ENCODE data around the gene CDAN1.

The CDAN1 gene

GRCh38 chr15:42734076-42734672 is 2.8 kb downstream of the CDAN1 start:
- no peak for DNase-seq (ENCODE audit: insufficient read length, low spot score)
- no peak for FAIRE-seq

- DNase-seq (ENCODE audit: insufficient read length, low spot score) (no peak), FAIRE-seq (no peak)
Observed at GRCh38 chr15:42733027-42733426, 3.9 kb downstream of the CDAN1 start.

DNA sequence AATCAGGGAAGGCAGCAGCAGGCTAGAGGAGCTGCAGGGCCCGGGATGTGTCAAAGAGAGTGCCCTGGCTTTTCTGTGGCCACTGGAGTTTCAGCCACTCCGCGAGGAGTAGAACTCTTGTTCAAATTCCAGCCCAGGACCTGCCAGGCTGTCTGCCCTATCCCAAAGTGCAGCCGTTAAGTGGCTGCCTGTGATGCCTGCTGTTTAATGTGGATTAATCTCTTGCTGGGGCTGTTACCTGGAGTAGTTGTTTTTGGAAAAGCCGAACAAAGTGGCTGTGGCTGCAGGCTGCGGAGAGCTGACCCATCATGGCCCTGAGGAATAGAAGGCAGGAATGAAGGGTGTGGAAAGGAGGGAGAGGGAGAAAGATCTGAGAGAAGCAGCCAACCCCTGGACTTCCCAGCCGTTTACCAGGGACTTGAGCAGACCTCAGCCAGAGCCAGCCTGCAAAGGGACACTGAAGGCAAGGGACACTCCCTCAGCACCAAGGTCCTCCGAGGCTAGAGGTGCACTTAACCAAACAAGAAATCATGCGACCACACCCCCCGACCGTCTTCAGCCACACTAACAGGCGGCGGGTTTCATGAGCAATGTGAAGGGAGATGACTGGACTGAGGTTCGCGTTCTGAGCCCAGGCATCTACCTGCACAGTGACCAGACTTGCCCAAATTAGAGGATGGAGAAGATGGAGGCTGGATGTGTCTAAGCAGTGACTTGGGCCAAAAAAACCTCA is 4.7 kb downstream of the CDAN1 start:
- DNase-seq (ENCODE audit: insufficient read length, low spot score): no peak
- FAIRE-seq: no peak

GRCh38 chr15:42731461-42731860 is 5.5 kb downstream of the CDAN1 start:
- FAIRE-seq: no peak
- DNase-seq (ENCODE audit: insufficient read length, low spot score): no peak

DNA sequence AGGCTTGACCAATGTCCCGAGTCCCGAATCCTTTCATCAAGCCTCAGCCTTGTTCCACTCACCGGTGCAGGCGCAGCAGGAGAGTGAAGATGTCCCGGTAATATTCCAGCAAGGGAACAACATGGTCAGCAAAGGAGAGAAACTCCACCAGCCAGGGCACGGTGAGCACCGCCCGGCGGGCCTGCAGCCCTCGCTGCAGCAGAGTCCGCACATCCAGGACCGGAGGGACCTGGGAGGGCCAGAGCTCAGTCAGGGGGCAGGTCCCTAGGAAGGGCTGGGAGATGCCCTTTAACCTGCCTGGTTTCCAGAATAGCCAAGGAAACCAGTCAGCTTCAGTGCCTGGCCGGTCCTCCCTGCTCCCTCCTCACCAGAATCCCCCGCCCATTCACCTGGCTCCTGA is 6.4 kb downstream of the CDAN1 start:
- FAIRE-seq (no peak), DNase-seq (ENCODE audit: insufficient read length, low spot score) (no peak)

GRCh38 chr15:42730135-42730534 is 6.8 kb downstream of the CDAN1 start:
- no peak for FAIRE-seq

DNA sequence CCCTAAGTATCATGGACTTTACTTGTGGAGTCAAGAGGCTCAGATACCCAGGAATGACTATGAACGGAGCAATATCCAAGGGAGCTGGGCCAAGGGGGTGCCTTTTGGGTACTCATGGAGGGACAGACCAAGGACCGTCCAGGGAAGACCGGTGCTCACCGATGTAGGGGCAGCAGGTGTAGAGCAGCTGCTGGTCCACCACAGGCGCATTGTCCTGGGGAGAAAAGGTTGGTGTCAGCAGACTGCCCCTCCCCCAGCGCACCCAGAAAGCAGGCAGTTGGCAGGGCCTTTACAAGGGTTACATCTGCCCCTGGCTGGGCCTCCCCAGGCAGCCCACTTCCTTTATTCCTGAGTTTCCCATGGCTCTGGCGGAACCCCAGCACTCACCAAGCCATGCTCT is 7.5 kb downstream of the CDAN1 start:
- FAIRE-seq: no peak
- DNase-seq (ENCODE audit: insufficient read length, low spot score): no peak

More at GRCh38 chr15:42730135-42730534, 6.8 kb downstream of the CDAN1 start:
- DNase-seq (ENCODE audit: insufficient read length, low spot score): no peak

DNA sequence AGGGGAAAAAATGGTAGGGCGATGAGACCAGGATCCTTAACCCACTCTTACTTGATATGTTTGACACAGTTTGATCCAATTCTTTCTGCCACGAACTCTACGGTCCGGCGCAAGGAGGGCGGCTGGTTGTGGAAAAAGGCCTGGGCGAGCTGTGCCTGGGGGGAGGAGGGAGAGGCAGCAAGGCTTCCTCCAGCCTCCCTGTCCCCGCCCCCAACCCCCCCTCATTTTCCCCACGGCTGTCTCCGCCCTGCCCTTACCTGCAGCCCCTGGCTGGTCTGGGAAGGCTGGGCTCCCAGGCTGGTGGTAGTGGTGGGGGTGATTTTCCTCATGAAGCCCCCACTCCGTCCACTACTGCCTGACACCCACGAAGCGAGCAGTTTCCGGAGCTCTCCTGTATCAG is 8.0 kb downstream of the CDAN1 start:
- FAIRE-seq (no peak), DNase-seq (ENCODE audit: insufficient read length, low spot score) (no peak)

DNA sequence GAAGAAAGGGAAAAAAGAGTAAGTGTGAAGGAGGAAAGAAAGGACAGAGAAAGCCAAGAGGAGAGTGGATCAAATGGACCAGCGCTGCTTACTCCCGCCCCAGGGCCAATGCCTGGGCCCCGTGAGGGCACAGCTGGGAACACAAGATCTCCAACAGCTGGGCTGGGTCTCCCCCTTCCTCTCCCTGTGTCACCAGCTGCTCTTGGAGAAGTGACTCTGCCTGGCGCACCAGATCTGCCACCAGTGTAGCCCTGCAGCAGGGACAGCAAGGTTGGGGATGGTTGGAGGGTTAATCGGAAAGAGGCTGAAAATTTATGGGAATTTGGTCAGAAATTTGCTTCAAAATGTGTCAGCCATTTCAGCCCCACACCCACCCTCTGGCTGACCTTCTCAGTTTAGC is 8.4 kb downstream of the CDAN1 start:
- no peak for FAIRE-seq
- DNase-seq (ENCODE audit: insufficient read length, low spot score): no peak

DNA sequence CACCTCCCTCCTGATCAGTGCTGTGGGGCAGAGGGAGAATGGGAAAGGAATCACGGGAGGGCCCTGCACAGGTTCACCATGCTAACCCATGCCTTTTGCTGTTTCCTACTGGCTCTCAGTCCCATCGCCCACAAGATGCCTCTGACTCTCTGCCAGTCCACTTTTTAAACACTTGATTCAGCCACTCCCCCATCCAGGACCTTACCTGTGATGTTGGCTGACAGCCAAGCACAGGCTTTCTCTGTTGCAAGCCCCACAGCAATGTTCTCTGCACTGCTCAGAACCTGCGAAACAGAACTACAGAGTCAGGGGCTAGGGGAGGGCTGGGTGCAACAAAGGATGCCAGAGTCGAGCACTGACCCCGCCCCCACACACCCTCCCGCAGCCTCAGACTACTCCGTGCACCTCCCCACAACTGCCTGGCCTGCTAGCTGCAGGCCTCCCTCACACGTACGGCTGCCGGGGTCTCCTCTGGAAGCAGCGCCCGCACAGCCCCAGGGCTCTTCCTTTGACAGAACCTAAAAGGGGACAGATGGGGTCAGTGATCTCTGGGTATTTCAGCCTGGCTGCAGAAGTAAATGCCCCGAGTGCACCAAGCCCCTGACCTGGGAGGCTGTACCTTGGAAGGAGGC is 9.1 kb downstream of the CDAN1 start:
- DNase-seq (ENCODE audit: insufficient read length, low spot score) (no peak), FAIRE-seq (no peak)

- DNase-seq (ENCODE audit: insufficient read length, low spot score) (no peak), FAIRE-seq (no peak)
Observed at GRCh38 chr15:42726114-42726513, 10.8 kb downstream of the CDAN1 start.

GRCh38 chr15:42725331-42725903 is 11.5 kb downstream of the CDAN1 start:
- no peak for DNase-seq (ENCODE audit: insufficient read length, low spot score)
- FAIRE-seq: no peak

DNA sequence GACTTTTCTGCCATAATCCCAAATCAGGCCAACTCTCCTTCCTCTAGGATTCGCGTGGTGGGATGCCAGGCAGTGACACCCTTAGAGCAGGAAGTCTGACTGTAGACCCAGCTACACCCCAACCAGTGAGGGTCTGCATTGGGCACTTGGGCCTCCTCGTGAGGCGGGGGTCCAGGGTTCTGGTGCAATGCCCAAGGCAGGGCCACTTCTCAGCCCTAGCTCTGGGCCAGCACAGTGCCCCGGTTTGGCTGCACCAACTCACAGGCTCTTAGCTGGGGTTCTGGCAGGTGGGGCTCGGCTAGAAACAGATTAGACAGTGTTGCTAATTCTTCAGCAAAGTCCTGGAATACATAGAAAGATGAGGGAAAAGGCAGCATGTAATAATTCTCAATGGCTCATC is 12.7 kb downstream of the CDAN1 start:
- no peak for FAIRE-seq
- no peak for DNase-seq (ENCODE audit: insufficient read length, low spot score)

DNA sequence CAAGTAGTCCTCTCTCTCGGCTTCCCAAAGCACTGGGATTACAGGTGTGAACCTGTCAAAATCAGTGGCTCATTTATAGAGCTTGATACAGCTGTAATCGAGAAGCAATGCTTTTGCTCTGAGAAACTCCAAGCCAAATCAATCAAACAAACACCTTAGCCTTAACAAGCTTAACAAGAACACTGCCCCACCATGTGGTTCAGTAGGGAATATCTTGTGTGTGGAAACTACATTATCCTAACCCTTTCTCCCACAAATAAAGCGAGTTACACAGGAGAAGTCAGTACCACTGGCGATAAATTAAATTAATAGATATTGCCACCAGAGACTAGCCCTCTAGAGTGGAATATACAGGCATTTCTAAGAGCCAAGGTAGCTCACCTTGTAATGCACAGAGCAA is 13.9 kb downstream of the CDAN1 start:
- FAIRE-seq: no peak
- no peak for DNase-seq (ENCODE audit: insufficient read length, low spot score)

GRCh38 chr15:42721916-42722315 is 15.0 kb downstream of the CDAN1 start:
- FAIRE-seq: no peak
- DNase-seq (ENCODE audit: insufficient read length, low spot score): no peak

DNA sequence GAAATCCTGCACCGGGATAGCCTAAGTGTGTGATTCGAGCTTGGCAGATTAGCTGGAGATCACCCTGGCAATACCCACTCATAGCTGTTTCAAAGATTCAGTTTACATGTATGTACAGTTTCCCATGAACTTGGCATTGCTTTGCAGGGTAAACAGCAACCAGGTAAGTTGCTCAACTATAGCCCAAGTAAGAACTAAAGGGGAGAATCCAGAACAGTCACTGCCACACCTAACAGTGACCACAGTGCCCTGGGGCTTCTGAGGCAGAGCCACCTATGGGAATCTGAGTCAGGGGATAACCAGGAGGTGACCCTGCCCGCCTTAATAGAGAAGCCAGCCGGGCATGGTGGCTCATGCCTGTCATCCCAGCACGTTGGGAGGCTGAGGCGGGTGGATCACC is 15.9 kb downstream of the CDAN1 start:
- DNase-seq (ENCODE audit: insufficient read length, low spot score) (no peak), FAIRE-seq (no peak)

GRCh38 chr15:42720071-42720470 is 16.9 kb downstream of the CDAN1 start:
- DNase-seq (ENCODE audit: insufficient read length, low spot score) (no peak), FAIRE-seq (no peak)

DNA sequence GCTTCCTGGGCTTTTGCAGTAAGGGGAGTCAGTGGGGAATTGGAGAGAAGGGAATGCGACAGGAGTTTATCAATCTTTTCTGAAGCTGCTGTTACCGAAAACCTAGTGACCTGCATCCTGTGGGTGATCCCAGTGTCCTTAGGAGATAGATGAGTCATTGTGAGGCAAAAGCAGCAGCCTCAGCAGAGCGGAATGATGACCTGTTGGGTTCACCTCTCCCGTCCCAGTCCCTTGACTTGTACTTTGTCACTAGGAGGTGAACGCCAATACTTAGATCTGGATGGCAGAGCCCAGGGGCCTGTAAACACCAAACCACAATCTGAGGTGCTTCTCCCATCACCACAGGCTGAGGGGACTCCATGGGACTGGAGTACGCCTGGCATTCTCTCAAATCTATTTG is 17.9 kb downstream of the CDAN1 start:
- no peak for DNase-seq (ENCODE audit: insufficient read length, low spot score)
- no peak for FAIRE-seq

DNA sequence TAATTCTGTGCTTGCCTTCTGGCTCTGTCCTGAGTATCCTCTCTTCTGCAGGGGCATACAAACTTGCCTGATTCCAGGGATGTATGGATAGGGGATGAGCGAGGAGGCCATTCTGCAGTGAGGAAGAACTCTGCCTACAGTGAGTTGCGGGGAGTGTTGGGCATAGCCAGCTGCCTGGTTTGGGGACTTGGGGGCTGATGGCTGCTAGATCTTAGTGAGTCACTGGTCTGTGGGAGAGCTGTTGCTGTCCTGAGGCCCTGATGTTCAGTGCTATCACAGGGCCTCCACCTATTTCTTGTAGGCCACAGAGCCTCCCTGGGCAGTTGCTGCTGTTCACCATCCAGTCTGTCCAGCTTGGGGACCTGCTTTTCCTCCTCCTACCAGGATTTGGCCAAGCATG is 20.3 kb downstream of the CDAN1 start:
- FAIRE-seq: no peak

GRCh38 chr15:42716125-42716524 is 20.8 kb downstream of the CDAN1 start:
- DNase-seq (ENCODE audit: insufficient read length, low spot score): no peak
- FAIRE-seq: no peak

More for the DNA sequence above, 20.3 kb downstream of the CDAN1 start:
- DNase-seq (ENCODE audit: insufficient read length, low spot score): no peak

DNA sequence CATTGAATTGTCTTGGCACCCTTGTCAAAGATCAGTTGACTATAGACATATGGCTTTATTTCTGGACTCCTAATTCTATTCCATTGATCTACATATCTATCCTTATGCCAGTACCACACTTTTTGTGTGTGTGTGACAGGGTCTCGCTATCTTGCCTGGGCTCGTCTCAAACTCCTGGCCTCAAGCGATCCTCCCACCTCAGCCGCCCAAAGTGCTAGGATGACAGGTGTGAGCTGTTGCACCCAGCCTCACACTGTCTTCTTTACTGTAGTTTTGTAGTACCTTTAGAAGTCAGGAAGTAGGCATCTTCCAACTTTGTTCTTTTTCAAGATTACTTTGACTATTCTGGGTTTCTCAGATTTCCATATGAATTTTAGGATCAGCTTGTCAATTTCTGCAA is 24.3 kb downstream of the CDAN1 start:
- FAIRE-seq: peak; percentile 72

GRCh38 chr15:42711746-42712145 is 25.2 kb downstream of the CDAN1 start:
- FAIRE-seq: no peak
- no peak for DNase-seq (ENCODE audit: insufficient read length, low spot score)

More for the DNA sequence above, 24.3 kb downstream of the CDAN1 start:
- DNase-seq (ENCODE audit: insufficient read length, low spot score): no peak

Data from GM19239 (cell line).